ENCODE measurements around the gene GABRQ.

Gene GABRQ

DNA sequence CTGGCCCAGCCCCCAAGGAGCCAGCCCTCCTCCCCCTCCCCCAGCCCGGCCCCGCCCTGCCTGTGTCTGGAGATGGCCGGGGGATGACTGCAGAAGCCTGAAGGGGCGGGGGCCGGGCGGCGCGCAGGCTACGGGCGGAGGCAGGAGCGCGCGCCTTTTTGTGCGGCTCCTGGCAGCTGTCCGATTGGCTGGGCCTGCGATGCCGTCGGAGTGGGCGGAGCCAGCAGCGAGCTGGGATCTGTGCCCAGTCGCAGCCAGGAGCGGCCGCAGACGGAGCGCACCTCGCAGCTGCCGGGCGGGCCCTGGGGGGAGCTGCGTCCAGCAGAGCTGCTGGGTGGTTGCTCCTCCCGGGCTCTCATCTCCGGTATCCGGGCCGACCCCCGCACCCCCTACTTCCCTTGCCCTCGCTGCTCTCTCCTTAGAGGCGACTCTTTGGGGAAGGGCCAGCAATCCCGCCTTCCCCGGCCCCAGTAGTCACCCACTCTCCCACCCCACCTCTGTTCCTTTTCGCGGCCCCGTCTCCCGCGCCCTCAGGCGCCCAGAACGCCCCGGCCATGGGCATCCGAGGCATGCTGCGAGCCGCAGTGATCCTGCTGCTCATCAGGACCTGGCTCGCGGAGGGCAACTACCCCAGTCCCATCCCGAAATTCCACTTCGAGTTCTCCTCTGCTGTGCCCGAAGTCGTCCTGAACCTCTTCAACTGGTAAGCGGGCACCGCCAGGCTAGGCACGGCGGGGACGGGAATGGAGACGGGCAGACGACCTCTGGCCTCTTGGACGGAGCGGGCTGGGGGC lies at the start of gene GABRQ:
GABRQ (plus strand) TSS at position 247 of the 794 bp plus-strand sequence; CDS start at position 555, 308 bp downstream.
- DNase-seq (ENCODE audit: low read depth, low spot score) = no peak

DNA sequence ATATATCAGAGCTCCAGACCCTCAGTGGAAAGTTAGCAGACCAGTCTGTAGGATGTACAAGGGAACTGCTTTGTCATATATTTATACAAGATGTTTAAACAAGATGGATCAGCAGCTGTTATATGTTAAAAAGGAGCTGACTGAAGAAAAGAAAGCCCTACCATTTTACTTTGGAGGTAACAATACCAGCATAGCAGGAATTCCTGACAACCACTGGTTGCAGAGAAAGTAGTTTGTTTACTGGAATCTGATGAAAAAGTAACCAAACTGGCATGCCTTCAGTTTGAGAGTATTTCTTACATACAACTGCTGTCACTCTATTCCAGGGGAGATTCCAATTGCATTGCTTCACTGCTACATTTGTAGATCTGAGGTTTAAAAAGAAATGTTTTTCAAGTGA lies 49.5 kb upstream of the GABRQ start:
- no peak for DNase-seq (ENCODE audit: low read depth, low spot score)

DNA sequence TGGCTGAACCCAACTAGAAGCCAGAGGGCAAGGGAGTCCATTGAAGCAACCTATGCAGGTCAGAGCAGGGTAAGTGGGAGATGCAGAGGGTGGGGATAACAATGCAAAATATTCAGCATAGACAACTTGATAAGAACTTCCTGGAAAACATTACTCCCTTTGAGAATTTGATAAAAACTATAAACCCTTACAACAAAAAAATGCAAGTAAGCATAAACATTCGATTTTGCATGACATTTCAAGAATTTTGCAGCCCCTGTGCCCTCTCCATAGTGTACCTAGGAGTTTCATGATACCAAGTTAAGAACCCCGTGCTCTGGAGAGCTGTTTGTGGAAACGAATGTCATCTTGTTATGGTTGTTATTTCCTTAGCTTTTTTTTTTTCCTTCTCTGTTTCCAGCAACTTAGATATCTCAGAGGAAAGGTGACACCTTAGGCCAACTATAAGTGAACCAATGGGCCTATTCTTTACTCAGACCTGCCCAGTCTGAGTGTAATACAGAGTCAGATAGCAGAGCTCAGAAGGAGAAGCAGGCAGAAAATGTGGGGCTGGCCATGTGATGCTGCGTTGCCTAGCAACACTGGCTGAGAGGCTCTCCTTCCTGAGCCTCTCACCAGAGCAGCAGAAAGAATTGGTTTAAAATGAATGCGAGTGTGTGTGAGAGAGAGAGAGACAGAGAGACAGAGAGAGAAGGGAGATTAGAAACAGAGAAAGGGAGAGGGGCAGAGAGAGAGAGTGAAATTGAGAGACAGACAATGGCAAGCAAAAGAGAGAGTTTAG lies 36.7 kb upstream of the GABRQ start:
- no peak for DNase-seq (ENCODE audit: low read depth, low spot score)

DNA sequence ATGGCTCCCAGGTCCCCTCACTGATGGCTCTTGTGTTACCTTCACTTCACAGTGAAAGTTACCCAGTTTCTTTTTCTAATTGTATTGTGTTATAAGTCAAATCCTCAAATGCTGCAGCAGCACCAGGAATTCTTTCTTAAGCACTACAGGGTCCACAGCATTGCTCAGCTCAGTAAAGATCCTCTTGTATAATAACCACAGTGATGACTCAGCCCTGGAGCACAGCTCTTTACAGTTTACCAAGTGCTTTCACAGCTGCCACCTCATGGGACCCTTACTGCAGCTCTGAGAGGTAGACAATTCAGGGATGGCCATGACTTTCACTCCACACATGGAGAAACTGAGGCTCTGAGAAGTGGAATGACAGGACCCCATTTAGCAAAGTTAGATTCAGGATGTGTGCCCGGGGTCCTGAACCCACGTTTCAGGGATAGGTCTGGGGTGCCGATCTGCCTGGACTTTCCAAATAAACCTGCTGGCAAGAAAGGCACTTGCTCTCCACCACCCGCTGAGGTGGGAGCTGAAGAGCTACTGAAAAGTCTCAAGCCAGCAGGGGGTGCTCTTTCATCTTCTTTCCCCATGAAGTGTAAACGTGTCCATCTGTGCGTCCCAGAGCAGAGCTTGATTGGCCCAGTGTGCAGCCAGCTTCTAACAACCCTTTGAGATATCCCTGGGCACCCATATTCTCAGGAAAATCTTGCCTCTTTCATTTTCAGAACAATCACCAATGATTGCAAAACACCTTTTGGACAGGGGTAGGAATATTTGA lies 35.7 kb upstream of the GABRQ start:
- DNase-seq (ENCODE audit: low read depth, low spot score) = no peak

DNA sequence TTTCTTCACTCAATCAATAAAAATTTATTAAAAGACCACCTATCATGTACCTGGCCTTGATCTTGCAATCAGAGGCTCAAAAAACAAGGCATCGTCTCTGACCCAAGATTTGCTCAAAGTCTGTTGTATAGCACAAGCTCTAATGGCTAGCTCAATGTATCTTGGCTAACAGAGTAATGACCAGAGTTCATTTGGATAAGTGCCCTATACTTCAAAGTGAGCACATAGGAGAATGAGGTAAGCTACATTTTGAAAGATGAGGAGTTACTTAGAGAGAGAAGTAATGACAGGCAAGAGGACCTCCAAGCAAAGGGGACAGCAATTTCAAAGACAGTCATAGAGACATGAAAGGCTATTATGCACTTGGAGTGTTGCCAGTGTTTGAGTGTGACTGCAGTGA lies 22.9 kb upstream of the GABRQ start:
- DNase-seq (ENCODE audit: low read depth, low spot score) = no peak

DNA sequence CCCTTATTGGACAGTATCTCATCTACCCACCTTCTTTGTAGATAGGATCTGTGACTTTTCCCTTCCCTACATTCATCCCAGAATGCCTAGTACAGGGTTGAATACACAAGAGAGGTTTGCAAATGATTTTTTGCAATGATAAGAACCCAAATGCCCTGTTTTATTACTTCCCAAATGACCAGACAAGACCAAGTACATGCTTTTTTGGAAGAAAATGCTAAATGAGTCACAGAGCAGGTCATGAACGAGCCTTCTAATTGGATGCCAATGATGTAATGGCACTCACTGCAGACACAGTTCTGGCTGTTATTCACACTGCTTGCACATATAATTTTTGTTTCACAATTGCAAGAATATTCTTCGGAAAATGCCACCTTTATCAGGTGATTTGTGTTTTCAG lies 17.8 kb upstream of the GABRQ start:
- no peak for DNase-seq (ENCODE audit: low read depth, low spot score)

DNA sequence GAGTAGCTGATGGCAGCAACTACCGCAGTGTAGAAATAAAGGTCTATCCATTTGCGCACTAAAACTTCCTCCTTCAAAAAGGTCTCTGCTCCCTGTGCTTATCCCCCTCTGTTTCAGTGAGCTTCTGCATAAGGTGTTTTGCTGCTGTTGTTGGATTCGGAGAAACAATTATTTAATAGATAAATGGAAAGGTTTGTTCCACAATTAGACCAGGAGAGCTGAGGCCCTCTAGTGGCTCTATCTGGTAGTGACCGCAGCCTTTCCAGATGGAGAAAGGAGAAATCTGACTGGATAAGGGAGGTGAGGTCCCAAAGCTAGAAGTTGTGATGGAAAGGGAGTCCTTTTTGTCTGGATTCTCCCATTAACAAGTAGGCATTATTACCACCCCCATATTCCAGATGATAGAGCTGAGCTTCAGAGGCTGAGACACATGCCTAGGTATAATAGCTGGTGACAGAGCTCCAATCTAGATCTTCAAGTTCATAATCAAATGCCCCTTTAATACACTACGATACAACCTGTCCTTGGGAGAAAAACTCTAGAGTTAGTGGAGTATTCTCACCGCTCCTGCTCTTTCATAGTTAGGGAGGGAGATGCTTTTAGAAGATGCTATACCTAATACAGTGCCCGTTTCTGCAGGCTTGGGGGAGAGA lies 5.1 kb upstream of the GABRQ start:
- no peak for DNase-seq (ENCODE audit: low read depth, low spot score)

DNA sequence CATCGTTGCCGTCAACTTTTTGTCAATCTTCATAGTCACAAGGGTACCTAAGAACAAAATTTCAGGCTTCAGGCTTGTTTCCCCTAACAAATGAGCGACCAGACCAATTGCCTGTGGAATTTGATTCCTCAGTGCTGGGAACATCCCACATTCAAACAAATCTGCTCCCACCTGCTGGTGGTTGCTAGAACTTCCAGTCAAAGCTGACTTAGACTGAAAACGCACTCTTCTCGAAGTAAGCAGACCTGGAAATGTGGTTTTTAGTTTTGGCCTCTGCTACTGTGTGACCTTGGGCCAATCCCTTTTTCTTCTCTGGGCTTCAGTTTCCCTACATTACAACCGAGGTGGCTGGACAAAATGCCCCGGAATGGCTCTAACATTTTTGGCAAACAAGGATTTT lies 1.8 kb upstream of the GABRQ start:
- DNase-seq (ENCODE audit: low read depth, low spot score) = no peak

DNA sequence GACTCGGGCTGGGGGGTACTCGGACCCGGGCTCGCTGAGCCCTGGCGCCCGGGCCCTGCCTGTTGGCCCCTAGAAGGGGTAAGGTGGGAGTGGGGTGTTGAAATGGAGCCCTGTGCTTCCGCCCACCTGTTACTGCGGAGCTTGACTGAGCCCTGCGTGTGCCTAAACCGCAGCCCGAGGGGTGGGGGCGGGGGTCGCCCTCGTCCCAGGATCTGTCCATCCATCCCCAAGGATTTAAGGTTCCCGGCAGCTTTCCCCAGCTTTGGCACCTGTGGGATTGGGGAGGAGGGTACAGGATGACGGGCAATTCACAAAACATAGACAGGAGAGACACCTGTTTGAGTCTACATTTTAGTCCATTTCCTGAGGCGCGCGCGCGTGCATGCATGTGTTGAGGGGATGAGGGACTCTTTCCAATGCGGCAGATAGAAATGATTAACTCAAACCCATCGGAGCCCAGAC lies 779 bp downstream of the GABRQ start:
- DNase-seq (ENCODE audit: low read depth, low spot score) = no peak

DNA sequence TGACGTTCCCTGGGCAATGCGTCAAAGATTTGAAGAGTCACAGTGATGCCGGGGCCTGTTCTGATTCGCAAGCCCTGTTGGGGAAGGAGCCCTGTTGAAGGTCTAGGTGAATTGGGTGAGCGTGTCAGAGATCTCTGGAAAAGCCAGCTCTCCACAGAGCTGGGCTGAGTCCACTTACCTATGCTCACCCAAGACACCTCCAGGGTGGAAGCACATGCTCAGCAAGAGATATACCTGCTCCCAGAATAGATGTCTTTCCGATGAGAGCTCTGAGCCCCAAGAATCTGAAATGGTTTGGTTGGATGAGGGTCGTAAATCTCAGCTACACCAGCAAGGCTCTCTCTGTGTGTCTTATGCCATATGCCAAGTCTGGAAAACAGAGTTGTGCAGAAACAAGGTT lies 1.7 kb downstream of the GABRQ start:
- DNase-seq (ENCODE audit: low read depth, low spot score) = no peak

DNA sequence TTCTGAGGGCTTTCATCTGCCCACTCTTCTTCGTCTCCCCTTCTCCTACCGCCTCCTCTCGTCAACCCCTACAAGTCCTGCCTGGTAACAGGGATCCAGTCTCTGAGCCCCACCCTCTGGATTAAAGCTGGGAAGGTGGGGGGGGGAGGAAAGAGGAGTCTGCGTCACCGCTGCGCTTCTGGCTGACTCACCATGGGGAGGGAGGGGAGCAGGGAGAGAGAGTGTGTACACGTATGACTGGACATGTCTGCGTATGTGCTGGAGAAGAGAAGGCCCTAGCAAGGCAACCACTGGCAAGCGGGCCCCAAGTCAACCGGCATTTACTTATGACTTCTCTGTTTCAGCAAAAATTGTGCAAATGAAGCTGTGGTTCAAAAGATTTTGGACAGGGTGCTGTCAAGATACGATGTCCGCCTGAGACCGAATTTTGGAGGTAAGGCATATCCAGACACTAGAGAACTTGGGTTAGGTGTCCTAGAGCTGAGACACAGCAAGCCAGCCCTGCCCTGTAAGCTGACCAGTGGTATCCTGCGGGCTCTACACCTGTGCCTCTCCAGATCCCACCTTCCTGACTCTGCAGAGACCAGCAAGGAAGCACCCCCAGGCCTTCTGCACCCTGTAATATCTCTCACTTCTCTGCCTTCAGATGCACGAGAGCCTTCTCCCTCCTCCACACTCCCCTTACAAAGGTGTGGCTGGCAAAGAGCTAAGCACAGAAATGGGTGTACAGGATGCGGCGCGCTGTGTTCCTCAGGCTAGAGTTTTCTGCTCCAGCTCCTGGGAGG lies 2.5 kb downstream of the GABRQ start:
- DNase-seq (ENCODE audit: low read depth, low spot score) = no peak

DNA sequence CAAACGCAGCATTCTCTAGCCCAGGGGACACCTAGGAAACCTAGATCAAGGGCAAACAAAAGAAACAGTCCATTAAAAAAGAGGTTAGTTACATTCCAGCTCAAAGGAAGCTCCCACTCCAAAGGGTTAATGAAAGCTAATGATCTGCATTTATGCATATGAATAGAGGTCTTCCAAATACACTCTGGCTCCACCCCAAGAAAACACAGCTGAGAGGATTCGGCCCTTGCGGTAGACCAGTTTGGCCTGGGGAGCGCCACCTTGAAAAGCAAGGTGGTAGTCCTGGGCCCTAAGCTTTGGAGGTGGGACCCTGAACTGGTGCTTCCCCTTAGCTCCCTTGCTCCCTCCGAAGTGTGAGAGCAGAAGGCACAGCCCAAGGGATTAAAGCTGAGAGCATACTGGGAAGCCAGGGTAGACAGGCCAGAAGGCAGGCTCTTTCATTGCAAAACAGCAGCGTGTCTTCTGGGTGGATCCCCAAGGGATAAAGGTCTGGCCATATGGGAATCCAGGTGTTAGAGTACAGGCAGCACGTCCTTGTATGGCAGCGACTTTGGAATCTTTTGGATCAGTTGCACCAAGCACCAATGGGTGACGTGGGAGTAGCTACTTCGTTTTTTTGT lies 3.7 kb downstream of the GABRQ start:
- no peak for DNase-seq (ENCODE audit: low read depth, low spot score)

DNA sequence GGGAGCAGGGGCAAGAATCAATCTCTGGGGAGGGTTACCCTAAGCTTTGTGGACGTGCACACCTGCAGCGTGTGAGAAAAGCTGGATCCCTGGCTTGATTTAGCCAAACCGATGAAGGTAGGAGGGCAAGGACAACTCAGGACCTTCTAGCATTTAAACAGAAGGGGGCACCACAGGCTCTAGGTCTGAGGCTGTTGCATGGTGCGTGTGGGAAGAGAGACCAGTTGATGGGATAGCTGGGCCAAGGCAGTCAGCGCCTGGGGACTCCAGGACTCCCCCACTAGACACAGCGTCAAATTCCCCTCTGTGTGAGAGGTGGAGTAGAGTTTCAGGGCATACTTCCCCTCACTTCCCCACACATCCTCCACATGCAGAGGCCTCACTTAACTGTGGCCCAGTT lies 4.3 kb downstream of the GABRQ start:
- no peak for DNase-seq (ENCODE audit: low read depth, low spot score)

DNA sequence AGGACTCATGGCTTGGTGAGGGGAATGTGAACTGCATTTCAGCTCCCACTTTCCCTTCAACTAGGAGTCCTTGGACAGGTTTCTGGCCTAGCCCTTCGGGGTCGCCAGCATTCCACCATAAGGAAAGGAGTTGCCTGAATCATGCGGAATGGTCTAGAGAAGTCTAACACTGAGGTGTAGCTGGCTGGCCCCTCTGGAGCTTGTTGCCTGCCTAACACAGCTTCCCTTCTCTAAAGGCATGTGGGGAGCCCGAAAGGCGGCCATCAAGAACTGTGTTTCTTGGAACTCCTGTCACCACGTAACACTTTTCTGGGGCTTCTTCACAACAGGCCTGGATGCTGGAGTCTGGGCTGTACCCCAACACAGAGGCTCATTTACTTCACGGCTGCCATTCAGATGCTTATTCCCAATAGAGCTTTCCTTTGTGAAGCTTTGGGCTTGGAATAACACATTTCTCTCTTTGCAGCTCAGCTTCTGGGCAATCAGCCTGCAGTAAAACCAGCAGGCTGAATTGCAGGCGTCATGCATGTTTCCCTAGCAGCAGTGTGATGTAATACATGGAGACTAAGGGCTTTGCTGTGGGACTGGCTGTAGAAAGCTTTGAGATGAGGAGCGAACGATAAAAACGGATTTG lies 5.4 kb downstream of the GABRQ start:
- DNase-seq (ENCODE audit: low read depth, low spot score) = no peak

DNA sequence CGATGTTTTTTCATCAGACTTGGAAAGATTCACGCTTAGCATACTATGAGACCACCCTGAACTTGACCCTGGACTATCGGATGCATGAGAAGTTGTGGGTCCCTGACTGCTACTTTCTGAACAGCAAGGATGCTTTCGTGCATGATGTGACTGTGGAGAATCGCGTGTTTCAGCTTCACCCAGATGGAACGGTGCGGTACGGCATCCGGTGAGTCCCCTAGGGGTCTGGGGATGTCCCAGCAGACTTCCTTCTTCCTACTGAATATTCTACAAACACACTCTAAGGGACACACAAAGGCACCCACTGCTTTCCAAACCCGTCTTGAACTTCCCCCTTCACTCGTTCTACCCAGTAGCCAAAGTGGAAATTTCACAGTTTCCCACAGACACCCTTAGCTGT lies 9.3 kb downstream of the GABRQ start:
- no peak for DNase-seq (ENCODE audit: low read depth, low spot score)

DNA sequence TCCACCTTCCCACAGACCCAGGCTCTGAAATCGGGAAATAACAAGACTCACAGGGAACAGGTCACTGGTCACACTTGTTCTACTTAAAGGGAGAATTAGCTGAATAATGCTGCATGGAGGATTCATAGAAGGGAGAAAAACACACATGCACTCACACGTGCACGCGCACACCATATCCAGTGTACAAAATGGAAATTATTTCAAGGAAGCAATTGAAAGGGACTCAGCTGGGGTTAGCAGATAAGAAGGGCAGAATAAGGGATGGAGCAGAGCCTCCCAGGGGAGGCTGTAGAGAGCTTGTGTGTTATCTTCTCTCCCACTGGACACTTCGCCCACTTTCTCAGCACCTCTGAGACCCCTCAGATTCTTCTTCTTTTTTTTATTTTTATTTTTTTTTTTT lies 10.3 kb downstream of the GABRQ start:
- no peak for DNase-seq (ENCODE audit: low read depth, low spot score)

DNA sequence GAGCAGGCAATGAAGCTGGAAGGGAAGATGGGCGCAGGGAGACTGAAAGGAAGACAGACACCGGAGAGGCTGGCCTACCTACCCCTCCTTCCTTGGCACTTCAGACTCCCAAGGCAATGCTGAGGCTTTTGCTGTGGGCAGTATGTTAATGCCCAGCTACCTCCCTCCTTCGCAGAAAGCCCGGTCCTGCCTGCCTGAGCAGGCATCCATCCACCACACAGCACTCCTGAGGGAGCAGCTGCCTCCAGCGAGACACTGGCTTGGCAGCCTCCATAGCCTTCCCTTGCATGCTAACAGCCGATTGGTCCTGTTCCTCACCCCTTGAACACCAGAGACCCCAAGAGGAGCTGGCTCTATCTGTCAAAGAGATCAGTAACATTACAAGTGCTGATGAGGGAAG lies 14.4 kb downstream of the GABRQ start:
- DNase-seq (ENCODE audit: low read depth, low spot score) = no peak

DNA sequence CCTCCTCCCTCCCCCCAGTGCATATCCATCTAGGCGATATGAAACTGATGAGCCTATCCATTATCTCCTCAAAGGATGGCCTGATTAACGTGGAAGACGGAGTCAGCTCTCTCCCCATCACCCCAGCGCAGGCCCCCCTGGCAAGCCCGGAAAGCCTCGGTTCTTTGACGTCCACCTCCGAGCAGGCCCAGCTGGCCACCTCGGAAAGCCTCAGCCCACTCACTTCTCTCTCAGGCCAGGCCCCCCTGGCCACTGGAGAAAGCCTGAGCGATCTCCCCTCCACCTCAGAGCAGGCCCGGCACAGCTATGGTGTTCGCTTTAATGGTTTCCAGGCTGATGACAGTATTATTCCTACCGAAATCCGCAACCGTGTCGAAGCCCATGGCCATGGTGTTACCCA lies 14.8 kb downstream of the GABRQ start:
- DNase-seq (ENCODE audit: low read depth, low spot score) = no peak

DNA sequence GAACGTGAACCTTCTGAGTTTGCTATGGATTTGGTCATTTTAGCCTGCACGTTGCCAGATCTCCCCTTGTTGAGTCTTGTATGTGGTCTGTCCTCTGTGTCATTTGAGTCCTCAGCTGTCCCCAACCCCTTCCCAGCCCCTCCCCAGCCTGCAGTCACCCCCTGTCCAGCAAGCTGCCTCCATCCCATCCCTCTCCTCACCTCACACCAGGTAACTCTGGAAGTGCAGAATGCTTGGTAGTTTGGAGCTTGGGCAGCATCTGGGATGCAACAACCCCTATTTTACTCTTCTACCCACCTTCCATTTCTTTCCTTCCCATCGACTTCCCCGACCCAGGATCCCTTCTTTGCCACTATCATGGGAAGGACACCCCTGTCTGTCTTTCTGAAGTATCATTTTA lies 18.4 kb downstream of the GABRQ start:
- DNase-seq (ENCODE audit: low read depth, low spot score) = no peak

DNA sequence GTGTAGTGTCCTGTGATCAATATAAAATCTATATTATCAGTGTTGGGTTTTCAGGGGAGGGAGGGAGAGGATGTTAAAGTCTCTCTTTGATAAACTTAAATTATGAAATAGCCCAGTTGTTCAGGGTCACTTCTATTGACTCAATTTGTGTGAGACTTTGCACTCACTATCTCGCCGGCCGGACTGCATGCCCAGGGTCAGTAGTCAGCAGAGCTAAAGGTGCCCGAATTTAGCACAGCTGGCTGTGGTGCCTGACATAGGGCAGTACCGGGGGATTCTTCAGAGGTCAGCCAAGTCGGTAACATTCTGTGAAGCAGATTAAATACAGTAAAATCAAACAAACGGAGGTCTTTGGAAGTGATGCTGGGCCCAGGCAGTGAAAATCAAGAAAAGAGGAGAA lies 19.2 kb downstream of the GABRQ start:
- DNase-seq (ENCODE audit: low read depth, low spot score) = no peak
